SK-N-SH (cell line): ENCODE data around the gene WASHC3. TPM values are rescaled to one million over a fixed set of nuclear protein-coding genes. Genes with fewer than 3 reads are reported as not detected.
"Not testable (repeated sequence)": the region's sequence is repeated elsewhere in the genome, so short reads cannot be mapped to it uniquely, and the experiment has no call there.

Source experiments
- CTCF ChIA-PET: fragments of 300-600, 350-600 bp; formaldehyde crosslinking; extraction: SDS; loops from one replicate; lab custom pipeline; 2021; lab: Yijun Ruan, JAX
- POLR2A ChIA-PET: fragments of 350-600 bp; sonication (Branson Sonifier 250); formaldehyde crosslinking; extraction: SDS; loops from one replicate; lab custom pipeline; 2020; ENCODE audit warnings: antibody characterized with exemption, inconsistent platforms; lab: Yijun Ruan, JAX
- DNase-seq: peaks from one replicate; pipeline ENCODE4 v3.0.0; 2012
- H2AFZ ChIP-seq: fragments of 200-600 bp; sonication (generic); 2 replicates; pipeline ENCODE4 v1.8.1; 2016; ENCODE audit warnings: antibody characterized with exemption, mild to moderate bottlenecking, low read depth
- H3F3A ChIP-seq: fragments of 200-600 bp; sonication (generic); replicated peaks from 2 replicates; pipeline ENCODE3; 2016; ENCODE audit warnings: antibody characterized with exemption, mild to moderate bottlenecking; ENCODE audit not compliant: insufficient read depth
- H3K27ac ChIP-seq, 2 experiments: fragments of 200-500 bp in 1 of 2; fragments of 200-600 bp in 1 of 2; sonication (Bioruptor generic) in 1 of 2; sonication (generic), shearing (Covaris generic) in 1 of 2; 2 replicates each; pipeline versions ENCODE4 v1.5.1 to v1.6.1; 2014 to 2016; ENCODE audit warnings: low read depth in 2 of 2, inconsistent platforms in 1 of 2, low read length in 1 of 2, mild to moderate bottlenecking in 1 of 2, mixed read lengths in 1 of 2
- H3K27me3 ChIP-seq: fragments of 200-600 bp; sonication (generic), shearing (Covaris generic); 2 replicates; pipeline ENCODE4 v1.6.1; 2016; ENCODE audit warnings: mixed run types; ENCODE audit not compliant: insufficient read depth
- H3K36me3 ChIP-seq, 2 experiments: fragments of 200-500 bp in 1 of 2; fragments of 200-600 bp in 1 of 2; sonication (Bioruptor generic) in 1 of 2; sonication (generic) in 1 of 2; replicated peaks in 1 of 2; 2 replicates each; pipeline versions ENCODE3 to v1.5.1; 2014 to 2016; ENCODE audit warnings: low read length in 1 of 2, mild to moderate bottlenecking in 1 of 2; ENCODE audit not compliant: insufficient read depth in 2 of 2, control insufficient read depth in 1 of 2
- H3K4me1 ChIP-seq, 2 experiments: fragments of 200-500 bp in 1 of 2; fragments of 200-600 bp in 1 of 2; sonication (Bioruptor generic) in 1 of 2; sonication (generic), shearing (Covaris generic) in 1 of 2; 2 replicates each; pipeline versions ENCODE4 v1.5.1 to v1.6.1; 2014 to 2016; ENCODE audit warnings: low read depth in 1 of 2, low read length in 1 of 2, mixed run types in 1 of 2; ENCODE audit not compliant: insufficient read depth in 2 of 2, control insufficient read depth in 1 of 2
- H3K4me2 ChIP-seq: fragments of 200-600 bp; sonication (generic), shearing (Covaris generic); 2 replicates; pipeline ENCODE4 v1.6.1; 2017; ENCODE audit warnings: mixed run types
- H3K4me3 ChIP-seq, 2 experiments: fragments of 200-500 bp in 1 of 2; fragments of 200-600 bp in 1 of 2; sonication (Bioruptor generic) in 1 of 2; sonication (generic), shearing (Covaris generic) in 1 of 2; 2 replicates each; pipeline versions ENCODE4 v1.5.1 to v1.8.1; 2014 to 2016; ENCODE audit warnings: low read depth in 2 of 2, inconsistent platforms in 1 of 2, low read length in 1 of 2, mild to moderate bottlenecking in 1 of 2, mixed read lengths in 1 of 2, moderate library complexity in 1 of 2
- H3K79me2 ChIP-seq: fragments of 200-600 bp; sonication (generic); 2 replicates; pipeline ENCODE4 v1.8.1; 2017; ENCODE audit warnings: mild to moderate bottlenecking; ENCODE audit not compliant: insufficient read depth
- H3K9ac ChIP-seq: fragments of 200-600 bp; sonication (generic); 2 replicates; pipeline ENCODE4 v1.6.1; 2017; ENCODE audit warnings: mixed run types
- H3K9me2 ChIP-seq: fragments of 200-600 bp; sonication (generic); 2 replicates; pipeline ENCODE4 v1.6.1; 2017; ENCODE audit warnings: mixed run types
- H3K9me3 ChIP-seq: fragments of 200-600 bp; sonication (generic); 2 replicates; pipeline ENCODE4 v1.6.1; 2017; ENCODE audit warnings: mixed run types, mild to moderate bottlenecking, moderate library complexity
- H4K20me1 ChIP-seq: fragments of 200-600 bp; sonication (generic); 2 replicates; pipeline ENCODE4 v1.6.1; 2017; ENCODE audit warnings: mild to moderate bottlenecking, mixed run types; ENCODE audit not compliant: insufficient read depth
- ELF1 ChIP-seq: IDR thresholded peaks from 2 replicates; pipeline ENCODE4 v1.4.0; 2012
- EZH2phosphoT487 ChIP-seq: fragments of 200-600 bp; sonication (generic); IDR thresholded peaks from 2 replicates; pipeline ENCODE4 v1.6.1; 2017; ENCODE audit warnings: low read depth, mixed run types, mild to moderate bottlenecking, antibody characterized with exemption, moderate library complexity, borderline replicate concordance
- GABPA ChIP-seq: IDR thresholded peaks from 2 replicates; pipeline ENCODE4 v1.4.0; 2012; ENCODE audit warnings: low read depth, mild to moderate bottlenecking
- GATA2 ChIP-seq: sonication (generic); formaldehyde crosslinking; IDR thresholded peaks from 2 replicates; pipeline ENCODE4 v1.5.0; 2020; ENCODE audit warnings: mild to moderate bottlenecking, missing genetic modification reagents
- JUND ChIP-seq: IDR thresholded peaks from 2 replicates; pipeline ENCODE4 v1.4.0; 2012
- MEF2A ChIP-seq: IDR thresholded peaks from 2 replicates; pipeline ENCODE4 v1.4.0; 2012; ENCODE audit warnings: low read depth, borderline replicate concordance
- NFIC ChIP-seq: IDR thresholded peaks from 2 replicates; pipeline ENCODE4 v1.4.0; 2012; ENCODE audit warnings: borderline replicate concordance
- RFX5 ChIP-seq: IDR thresholded peaks from 2 replicates; pipeline ENCODE4 v1.6.1; 2012; ENCODE audit warnings: mild to moderate bottlenecking, improper control_type of control experiment, low read length
- YY1 ChIP-seq: IDR thresholded peaks from 2 replicates; pipeline ENCODE4 v1.4.0; 2012; ENCODE audit warnings: low read depth, mild to moderate bottlenecking
- WGBS: methylation state at CpG from one replicate; pipeline ENCODE4 v1.1.6; 2017; ENCODE audit warnings: low lambda C conversion rate; 5-methylcytosine and 5-hydroxymethylcytosine counted together
- polyA plus RNA-seq, 3 experiments: library from polyadenylated mRNA; depleted of rRNA; stranded (reverse); fragments of >200 nt; gene quantifications; 2 replicates each; pipeline ENCODE4 v1.2.3, GENCODE V29; 2012
- TF ChIP-seq, protein P1 (sequence below): fragments of 200-600 bp; sonication (generic); IDR thresholded peaks from 2 replicates; pipeline ENCODE4 v1.6.1; 2017; ENCODE audit warnings: antibody characterized with exemption, mild to moderate bottlenecking, moderate library complexity
- TF ChIP-seq, protein P2 (sequence below): fragments of 150-350 bp; IDR thresholded peaks from 2 replicates; pipeline ENCODE4 v1.6.1; 2016; ENCODE audit warnings: mild to moderate bottlenecking, low read depth, low read length
- TF ChIP-seq, protein P3 (sequence below): IDR thresholded peaks from 2 replicates; pipeline ENCODE4 v1.4.0; 2012; ENCODE audit warnings: low read depth, borderline replicate concordance

WASHC3 gene
- polyA plus RNA-seq, 1 of the 3 experiments (the other 2 are of a cell fraction): 28.5 TPM

GRCh38 chr12:102080842-102081241 lies 19.1 kb upstream of the WASHC3 start:
- Histone ChIP-seq H3F3A (peaks cover 5% of the 10 kb centered on the region), H4K20me1 (no peaks in the 10 kb centered on the region), H2AFZ (no peak overlapping the region), H3K27me3 (no peaks in the 10 kb centered on the region), H3K4me2 (no peak overlapping the region), H3K9me3 (no peaks in the 10 kb centered on the region), H3K79me2 (no peaks in the 10 kb centered on the region), H3K27ac (no peak overlapping the region), H3K4me3 (no peak overlapping the region), H3K9ac (no peak overlapping the region), H3K4me1 (no peaks in the 10 kb centered on the region), H3K9me2 (no peaks in the 10 kb centered on the region), H3K36me3 (peaks cover 40 to 62% of the 10 kb centered on the region in 2 experiments)
- ChIA-PET POLR2A (no interaction called here), CTCF (interaction anchor here (1.9 kb wide), 1 partner anchor 11 kb away, joined by 5 read pairs; no protein-coding TSS in a partner anchor)
- no peak for TF ChIP-seq ELF1
- TF ChIP-seq, protein P1, sequence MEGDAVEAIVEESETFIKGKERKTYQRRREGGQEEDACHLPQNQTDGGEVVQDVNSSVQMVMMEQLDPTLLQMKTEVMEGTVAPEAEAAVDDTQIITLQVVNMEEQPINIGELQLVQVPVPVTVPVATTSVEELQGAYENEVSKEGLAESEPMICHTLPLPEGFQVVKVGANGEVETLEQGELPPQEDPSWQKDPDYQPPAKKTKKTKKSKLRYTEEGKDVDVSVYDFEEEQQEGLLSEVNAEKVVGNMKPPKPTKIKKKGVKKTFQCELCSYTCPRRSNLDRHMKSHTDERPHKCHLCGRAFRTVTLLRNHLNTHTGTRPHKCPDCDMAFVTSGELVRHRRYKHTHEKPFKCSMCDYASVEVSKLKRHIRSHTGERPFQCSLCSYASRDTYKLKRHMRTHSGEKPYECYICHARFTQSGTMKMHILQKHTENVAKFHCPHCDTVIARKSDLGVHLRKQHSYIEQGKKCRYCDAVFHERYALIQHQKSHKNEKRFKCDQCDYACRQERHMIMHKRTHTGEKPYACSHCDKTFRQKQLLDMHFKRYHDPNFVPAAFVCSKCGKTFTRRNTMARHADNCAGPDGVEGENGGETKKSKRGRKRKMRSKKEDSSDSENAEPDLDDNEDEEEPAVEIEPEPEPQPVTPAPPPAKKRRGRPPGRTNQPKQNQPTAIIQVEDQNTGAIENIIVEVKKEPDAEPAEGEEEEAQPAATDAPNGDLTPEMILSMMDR: no peak
- no peak for TF ChIP-seq YY1
- TF ChIP-seq, protein P2, sequence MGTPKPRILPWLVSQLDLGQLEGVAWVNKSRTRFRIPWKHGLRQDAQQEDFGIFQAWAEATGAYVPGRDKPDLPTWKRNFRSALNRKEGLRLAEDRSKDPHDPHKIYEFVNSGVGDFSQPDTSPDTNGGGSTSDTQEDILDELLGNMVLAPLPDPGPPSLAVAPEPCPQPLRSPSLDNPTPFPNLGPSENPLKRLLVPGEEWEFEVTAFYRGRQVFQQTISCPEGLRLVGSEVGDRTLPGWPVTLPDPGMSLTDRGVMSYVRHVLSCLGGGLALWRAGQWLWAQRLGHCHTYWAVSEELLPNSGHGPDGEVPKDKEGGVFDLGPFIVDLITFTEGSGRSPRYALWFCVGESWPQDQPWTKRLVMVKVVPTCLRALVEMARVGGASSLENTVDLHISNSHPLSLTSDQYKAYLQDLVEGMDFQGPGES: no peak
- TF ChIP-seq MEF2A: no peak
- no peak for TF ChIP-seq JUND
- TF ChIP-seq GABPA: no peak
- TF ChIP-seq NFIC: no peak
- DNase-seq: no peak
- 95% methylated on average over 4 of the region's 4 CpGs for WGBS

GRCh38 chr12:102072092-102072491 lies 10.3 kb upstream of the WASHC3 start:
- H3K4me3 ChIP-seq, H3K27ac ChIP-seq, H3K9me3 ChIP-seq, H3K9ac ChIP-seq, H3K27me3 ChIP-seq, H3K79me2 ChIP-seq, H3K4me1 ChIP-seq, DNase-seq, H2AFZ ChIP-seq, CTCF ChIA-PET, POLR2A ChIA-PET, H3K9me2 ChIP-seq, H4K20me1 ChIP-seq, H3K4me2 ChIP-seq: not testable (repeated sequence)
- 96% methylated on average over 7 of the region's 7 CpGs for WGBS
- H3K36me3 ChIP-seq: peaks cover 33% of the 10 kb centered on the region in 2 experiments
- peaks cover 12% of the 10 kb centered on the region for H3F3A ChIP-seq

DNA sequence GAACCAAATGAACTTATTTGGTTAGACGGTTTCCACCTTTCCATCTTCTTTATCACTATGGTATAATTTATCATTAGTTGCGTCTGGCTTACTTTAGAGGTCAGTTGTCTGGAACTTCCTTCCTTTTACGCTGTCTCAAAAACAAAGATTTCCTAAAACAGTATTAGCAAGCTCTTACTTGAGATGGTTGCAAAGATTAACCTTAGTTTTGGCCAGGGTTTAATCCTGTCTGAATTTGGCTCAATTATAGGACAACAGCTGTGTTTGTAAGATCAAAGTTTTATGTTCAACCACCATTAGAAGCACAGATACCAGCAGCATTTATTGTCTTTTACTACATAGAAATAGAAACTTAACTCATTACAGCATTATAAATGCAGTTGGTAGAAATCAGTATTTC lies 7.9 kb upstream of the WASHC3 start:
- POLR2A ChIA-PET: no interaction called here
- no peaks in the 10 kb centered on the region for H3K27me3 ChIP-seq
- H3K4me2 ChIP-seq: no peak overlapping the region

More for the DNA sequence above, 7.9 kb upstream of the WASHC3 start:
- Histone ChIP-seq H3K4me3 (no peak overlapping the region), H4K20me1 (no peaks in the 10 kb centered on the region), H3K9me2 (no peaks in the 10 kb centered on the region), H3K36me3 (peaks cover 12 to 16% of the 10 kb centered on the region in 2 experiments), H3K9ac (no peak overlapping the region), H3K27ac (no peak overlapping the region; a peak in 1 of 4 replicates), H3F3A (peaks cover 12% of the 10 kb centered on the region), H2AFZ (no peak overlapping the region), H3K9me3 (no peaks in the 10 kb centered on the region), H3K4me1 (peaks cover 7 to 10% of the 10 kb centered on the region in 2 experiments; a peak in 3 of 4 replicates), H3K79me2 (no peaks in the 10 kb centered on the region; the same call in 1 of the 2 replicates)
- no peak for DNase-seq
- 77% methylated on average over 3 of the region's 3 CpGs for WGBS
- TF ChIP-seq YY1 (no peak), EZH2phosphoT487 (no peak), GATA2 (CRISPR knock-in tag) (no peak), MEF2A (no peak), RFX5 (no peak)
- TF ChIP-seq, protein P3, sequence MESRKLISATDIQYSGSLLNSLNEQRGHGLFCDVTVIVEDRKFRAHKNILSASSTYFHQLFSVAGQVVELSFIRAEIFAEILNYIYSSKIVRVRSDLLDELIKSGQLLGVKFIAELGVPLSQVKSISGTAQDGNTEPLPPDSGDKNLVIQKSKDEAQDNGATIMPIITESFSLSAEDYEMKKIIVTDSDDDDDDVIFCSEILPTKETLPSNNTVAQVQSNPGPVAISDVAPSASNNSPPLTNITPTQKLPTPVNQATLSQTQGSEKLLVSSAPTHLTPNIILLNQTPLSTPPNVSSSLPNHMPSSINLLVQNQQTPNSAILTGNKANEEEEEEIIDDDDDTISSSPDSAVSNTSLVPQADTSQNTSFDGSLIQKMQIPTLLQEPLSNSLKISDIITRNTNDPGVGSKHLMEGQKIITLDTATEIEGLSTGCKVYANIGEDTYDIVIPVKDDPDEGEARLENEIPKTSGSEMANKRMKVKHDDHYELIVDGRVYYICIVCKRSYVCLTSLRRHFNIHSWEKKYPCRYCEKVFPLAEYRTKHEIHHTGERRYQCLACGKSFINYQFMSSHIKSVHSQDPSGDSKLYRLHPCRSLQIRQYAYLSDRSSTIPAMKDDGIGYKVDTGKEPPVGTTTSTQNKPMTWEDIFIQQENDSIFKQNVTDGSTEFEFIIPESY: no peak
- CTCF ChIA-PET: interaction anchor here (1.0 to 1.4 kb wide), 2 partner anchors 12 to 50 kb away, joined by 3 to 5 read pairs; partner anchors contain the start of genes NUP37 and PARPBP
